Breast epithelium (tissue), 3 donors: ENCODE measurements around the gene BFAR.

Experiments used
- POLR2AphosphoS5 ChIP-seq, 3 donors: sonication (generic); formaldehyde crosslinking; IDR thresholded peaks; one replicate each; pipeline ENCODE4 v1.6.1; 2017; ENCODE audit warnings: antibody characterized with exemption in 3 of 3
- TF ChIP-seq, protein P1 (sequence below), 3 donors: fragments of 450-650 bp; IDR thresholded peaks; one replicate each; pipeline ENCODE4 v1.5.1; 2016 to 2017; ENCODE audit warnings: antibody characterized with exemption in 3 of 3, mild to moderate bottlenecking in 3 of 3, moderate library complexity in 3 of 3

DNA sequence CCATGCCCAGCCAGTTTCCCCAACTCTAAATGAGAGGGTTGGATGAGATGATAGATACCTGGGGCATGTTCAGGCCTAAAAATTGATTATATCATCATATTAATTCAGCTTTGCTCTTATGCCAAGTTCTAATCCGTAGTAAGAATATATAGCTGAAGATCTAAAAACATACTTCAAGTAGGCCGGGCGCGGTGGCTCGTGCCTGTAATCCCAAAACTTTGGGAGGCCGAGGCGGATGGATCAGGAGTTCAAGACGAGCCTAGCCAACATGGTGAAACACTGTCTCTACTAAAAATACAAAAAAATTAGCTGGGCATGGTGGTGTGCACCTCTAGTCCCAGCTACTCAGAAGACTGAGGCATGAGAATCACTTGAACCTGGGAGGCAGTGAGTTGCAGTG is 49.4 kb downstream of the BFAR start:
- no peak for TF ChIP-seq POLR2AphosphoS5 (IDR thresholded peaks at IDR 0.05)
- TF ChIP-seq, protein P1, sequence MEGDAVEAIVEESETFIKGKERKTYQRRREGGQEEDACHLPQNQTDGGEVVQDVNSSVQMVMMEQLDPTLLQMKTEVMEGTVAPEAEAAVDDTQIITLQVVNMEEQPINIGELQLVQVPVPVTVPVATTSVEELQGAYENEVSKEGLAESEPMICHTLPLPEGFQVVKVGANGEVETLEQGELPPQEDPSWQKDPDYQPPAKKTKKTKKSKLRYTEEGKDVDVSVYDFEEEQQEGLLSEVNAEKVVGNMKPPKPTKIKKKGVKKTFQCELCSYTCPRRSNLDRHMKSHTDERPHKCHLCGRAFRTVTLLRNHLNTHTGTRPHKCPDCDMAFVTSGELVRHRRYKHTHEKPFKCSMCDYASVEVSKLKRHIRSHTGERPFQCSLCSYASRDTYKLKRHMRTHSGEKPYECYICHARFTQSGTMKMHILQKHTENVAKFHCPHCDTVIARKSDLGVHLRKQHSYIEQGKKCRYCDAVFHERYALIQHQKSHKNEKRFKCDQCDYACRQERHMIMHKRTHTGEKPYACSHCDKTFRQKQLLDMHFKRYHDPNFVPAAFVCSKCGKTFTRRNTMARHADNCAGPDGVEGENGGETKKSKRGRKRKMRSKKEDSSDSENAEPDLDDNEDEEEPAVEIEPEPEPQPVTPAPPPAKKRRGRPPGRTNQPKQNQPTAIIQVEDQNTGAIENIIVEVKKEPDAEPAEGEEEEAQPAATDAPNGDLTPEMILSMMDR (IDR thresholded peaks at IDR 0.05): no peak
